Stimulated activated naive CD8-positive, alpha-beta T cell treated with anti-CD3 and anti-CD28 coated beads, Interleukin-15, amount 100 ng/mL, for 72 hours (primary cell): ENCODE data around the gene PSPH.
"Not testable (repeated sequence)": the region's sequence is repeated elsewhere in the genome, so short reads cannot be mapped to it uniquely, and the experiment has no call there.

Experiments
- ATAC-seq: fragments of 150-1000 bp; cut with Tn5 transposase; 2 replicates; pipeline ENCODE4 v1.10.0; 2021; ENCODE audit warnings: mild to moderate bottlenecking, moderate library complexity
- DNase-seq, 2 donors: peaks; one replicate each; pipeline ENCODE4 v3.0.0; 2021 to 2022
- H3K27ac Mint-ChIP-seq, 2 donors: one replicate each; pipeline ENCODE4 v1.8.0; 2022; ENCODE audit warnings: mild to moderate bottlenecking in 2 of 2, mixed read lengths in 2 of 2, moderate library complexity in 2 of 2
- H3K27me3 Mint-ChIP-seq: one replicate; pipeline ENCODE4 v1.8.0; 2022; ENCODE audit warnings: mixed read lengths
- H3K4me1 Mint-ChIP-seq: one replicate; pipeline ENCODE4 v1.8.0; 2022; ENCODE audit warnings: mild to moderate bottlenecking, mixed read lengths
- H3K4me3 Mint-ChIP-seq, 2 donors: one replicate each; pipeline ENCODE4 v1.8.0; 2022; ENCODE audit warnings: mild to moderate bottlenecking in 2 of 2, mixed read lengths in 2 of 2, moderate library complexity in 1 of 2
- H3K9me3 Mint-ChIP-seq, 2 donors: one replicate each; pipeline ENCODE4 v1.8.0; 2022; ENCODE audit warnings: mixed read lengths in 2 of 2

PSPH gene

GRCh38 chr7:56051339-56052191 lies at the start of gene PSPH, which contains the start of gene CCT6A:
Gene PSPH (minus strand): TSS chr7:56051444. CDS start chr7:56021212, 30,232 bp downstream.
Gene CCT6A (plus strand): TSS chr7:56051765. CDS start chr7:56051849, 84 bp downstream.
- Mint-ChIP-seq H3K9me3 (no peaks in the 10 kb centered on the region), H3K27ac (peak within 1 kb of the TSS; percentile 90 to 91), H3K4me3 (peak within 1 kb of the TSS; percentile 92 to 93), H3K4me1 (peaks cover 64% of the 10 kb centered on the region), H3K27me3 (no peaks in the 10 kb centered on the region)
- DNase-seq = peak; percentile 83 to 86
- ATAC-seq = peak; percentile 92

- ATAC-seq (no peak), DNase-seq (no peak)
- peaks cover 9% of the 10 kb centered on the region for H3K4me1 Mint-ChIP-seq
- no peaks in the 10 kb centered on the region for H3K27me3 Mint-ChIP-seq
- no peak overlapping the region for H3K4me3 Mint-ChIP-seq
- H3K27ac Mint-ChIP-seq = no peak overlapping the region
- H3K9me3 Mint-ChIP-seq = no peaks in the 10 kb centered on the region
These were observed 48.4 kb upstream of the PSPH start for GRCh38 chr7:56099653-56100052.

GRCh38 chr7:56098187-56099008 lies 47.2 kb upstream of the PSPH start:
- not testable (repeated sequence) for H3K9me3 Mint-ChIP-seq, H3K4me1 Mint-ChIP-seq, H3K27me3 Mint-ChIP-seq, H3K27ac Mint-ChIP-seq, DNase-seq, ATAC-seq, H3K4me3 Mint-ChIP-seq

GRCh38 chr7:56097700-56098099 lies 46.5 kb upstream of the PSPH start:
- no peak for ATAC-seq
- H3K4me1 Mint-ChIP-seq = peaks cover 9% of the 10 kb centered on the region
- no peak overlapping the region for H3K27ac Mint-ChIP-seq
- no peaks in the 10 kb centered on the region for H3K27me3 Mint-ChIP-seq
- H3K9me3 Mint-ChIP-seq = no peaks in the 10 kb centered on the region
- H3K4me3 Mint-ChIP-seq = no peak overlapping the region
- no peak for DNase-seq

- DNase-seq (no peak), ATAC-seq (peak; percentile 47)
- no peaks in the 10 kb centered on the region for H3K4me1 Mint-ChIP-seq
- no peaks in the 10 kb centered on the region for H3K27me3 Mint-ChIP-seq
- no peaks in the 10 kb centered on the region for H3K9me3 Mint-ChIP-seq
- H3K27ac Mint-ChIP-seq = peak within 1 kb of the TSS; percentile 51 to 74
- H3K4me3 Mint-ChIP-seq = no peak within 1 kb of the TSS
These were observed 41.7 kb upstream of the PSPH start, which contains the start of gene PHKG1 for GRCh38 chr7:56092789-56093531. Gene PHKG1 (minus strand): TSS chr7:56092952. CDS start chr7:56088941, 4,011 bp downstream.

GRCh38 chr7:56092388-56092787 lies 41.1 kb upstream of the PSPH start:
- not testable (repeated sequence) for H3K27me3 Mint-ChIP-seq, H3K4me1 Mint-ChIP-seq, ATAC-seq, DNase-seq, H3K4me3 Mint-ChIP-seq, H3K9me3 Mint-ChIP-seq
- peak overlapping the region in 1 of 2 donors; percentile 51 for H3K27ac Mint-ChIP-seq

GRCh38 chr7:56091591-56091990 lies 40.3 kb upstream of the PSPH start:
- no peaks in the 10 kb centered on the region for H3K4me1 Mint-ChIP-seq
- no peak overlapping the region for H3K27ac Mint-ChIP-seq
- no peaks in the 10 kb centered on the region for H3K27me3 Mint-ChIP-seq
- DNase-seq = no peak
- H3K4me3 Mint-ChIP-seq = no peak overlapping the region
- H3K9me3 Mint-ChIP-seq = no peaks in the 10 kb centered on the region
- ATAC-seq = peak; percentile 7

- no peaks in the 10 kb centered on the region for H3K4me1 Mint-ChIP-seq
- ATAC-seq = no peak
- H3K4me3 Mint-ChIP-seq = no peak overlapping the region
- H3K9me3 Mint-ChIP-seq = no peaks in the 10 kb centered on the region
- no peak overlapping the region for H3K27ac Mint-ChIP-seq
- DNase-seq = no peak
- H3K27me3 Mint-ChIP-seq = no peaks in the 10 kb centered on the region
These were observed 36.2 kb upstream of the PSPH start for GRCh38 chr7:56087445-56087844.

GRCh38 chr7:56086761-56087160 lies 35.5 kb upstream of the PSPH start:
- Mint-ChIP-seq H3K27me3 (no peaks in the 10 kb centered on the region), H3K27ac (no peak overlapping the region), H3K4me3 (no peak overlapping the region), H3K4me1 (no peaks in the 10 kb centered on the region), H3K9me3 (no peaks in the 10 kb centered on the region)
- no peak for DNase-seq
- no peak for ATAC-seq

GRCh38 chr7:56083150-56083785 lies 32.0 kb upstream of the PSPH start:
- no peaks in the 10 kb centered on the region for H3K9me3 Mint-ChIP-seq
- peaks cover 6% of the 10 kb centered on the region for H3K4me1 Mint-ChIP-seq
- H3K4me3 Mint-ChIP-seq = no peak overlapping the region
- DNase-seq (no peak), ATAC-seq (no peak)
- H3K27ac Mint-ChIP-seq = peak overlapping the region in 1 of 2 donors; percentile 61
- no peaks in the 10 kb centered on the region for H3K27me3 Mint-ChIP-seq

- Mint-ChIP-seq H3K9me3 (no peaks in the 10 kb centered on the region), H3K27me3 (no peaks in the 10 kb centered on the region), H3K4me3 (no peak overlapping the region), H3K4me1 (peaks cover 6% of the 10 kb centered on the region), H3K27ac (peak overlapping the region in 1 of 2 donors; percentile 35)
- ATAC-seq (no peak), DNase-seq (no peak)
These were observed 30.5 kb upstream of the PSPH start for GRCh38 chr7:56081626-56082340.

GRCh38 chr7:56080726-56081435 lies 29.6 kb upstream of the PSPH start:
- DNase-seq, H3K27me3 Mint-ChIP-seq, H3K4me1 Mint-ChIP-seq, H3K4me3 Mint-ChIP-seq, H3K9me3 Mint-ChIP-seq, ATAC-seq: not testable (repeated sequence)
- H3K27ac Mint-ChIP-seq = peak overlapping the region in 1 of 2 donors; percentile 76

- DNase-seq (no peak), ATAC-seq (no peak)
- H3K27ac Mint-ChIP-seq = peak overlapping the region in 1 of 2 donors; percentile 83
- no peaks in the 10 kb centered on the region for H3K9me3 Mint-ChIP-seq
- no peaks in the 10 kb centered on the region for H3K27me3 Mint-ChIP-seq
- H3K4me3 Mint-ChIP-seq = no peak overlapping the region
- H3K4me1 Mint-ChIP-seq = peaks cover 6% of the 10 kb centered on the region
These were observed 28.4 kb upstream of the PSPH start for GRCh38 chr7:56079450-56080185.
